ENCODE data around the gene CYP4F11. TPM values are rescaled to one million over a fixed set of nuclear protein-coding genes. Genes with fewer than 3 reads are reported as not detected.

CYP4F11 gene
- total and polyA plus RNA-seq, 2 of the 13 experiments (the other 11 are each of a cell fraction or from before 2014, with no cell fraction given), result 7.8 to 8.4 TPM

DNA sequence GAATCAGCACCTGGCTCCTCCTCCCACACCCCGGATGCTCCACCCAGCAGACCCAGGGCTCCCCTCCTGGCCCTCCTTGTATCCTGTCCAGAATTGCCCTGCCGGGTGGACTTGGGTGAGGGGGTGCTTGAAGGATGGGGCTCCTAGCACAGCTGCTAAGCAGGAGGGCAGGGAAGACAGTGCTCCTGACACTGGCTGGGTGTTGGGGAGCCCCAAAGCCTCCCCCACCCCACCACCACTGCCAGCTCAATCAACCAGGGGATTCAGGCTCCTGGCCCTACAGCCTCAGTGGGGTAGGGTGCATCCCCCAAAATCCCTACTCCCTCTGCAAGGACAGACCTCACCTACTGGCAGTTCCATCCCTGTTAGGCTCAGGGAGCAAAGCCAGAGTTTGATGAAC lies 2.6 kb upstream of the CYP4F11 start (continued):
- TF ChIP-seq ASH2L (IDR thresholded peaks at IDR 0.05; ENCODE audit: insufficient read length, low read depth, low read length), result no peak
- TF ChIP-seq FOXO1 (CRISPR knock-in tag; IDR thresholded peaks at IDR 0.05), result no peak
- TF ChIP-seq, protein P1, sequence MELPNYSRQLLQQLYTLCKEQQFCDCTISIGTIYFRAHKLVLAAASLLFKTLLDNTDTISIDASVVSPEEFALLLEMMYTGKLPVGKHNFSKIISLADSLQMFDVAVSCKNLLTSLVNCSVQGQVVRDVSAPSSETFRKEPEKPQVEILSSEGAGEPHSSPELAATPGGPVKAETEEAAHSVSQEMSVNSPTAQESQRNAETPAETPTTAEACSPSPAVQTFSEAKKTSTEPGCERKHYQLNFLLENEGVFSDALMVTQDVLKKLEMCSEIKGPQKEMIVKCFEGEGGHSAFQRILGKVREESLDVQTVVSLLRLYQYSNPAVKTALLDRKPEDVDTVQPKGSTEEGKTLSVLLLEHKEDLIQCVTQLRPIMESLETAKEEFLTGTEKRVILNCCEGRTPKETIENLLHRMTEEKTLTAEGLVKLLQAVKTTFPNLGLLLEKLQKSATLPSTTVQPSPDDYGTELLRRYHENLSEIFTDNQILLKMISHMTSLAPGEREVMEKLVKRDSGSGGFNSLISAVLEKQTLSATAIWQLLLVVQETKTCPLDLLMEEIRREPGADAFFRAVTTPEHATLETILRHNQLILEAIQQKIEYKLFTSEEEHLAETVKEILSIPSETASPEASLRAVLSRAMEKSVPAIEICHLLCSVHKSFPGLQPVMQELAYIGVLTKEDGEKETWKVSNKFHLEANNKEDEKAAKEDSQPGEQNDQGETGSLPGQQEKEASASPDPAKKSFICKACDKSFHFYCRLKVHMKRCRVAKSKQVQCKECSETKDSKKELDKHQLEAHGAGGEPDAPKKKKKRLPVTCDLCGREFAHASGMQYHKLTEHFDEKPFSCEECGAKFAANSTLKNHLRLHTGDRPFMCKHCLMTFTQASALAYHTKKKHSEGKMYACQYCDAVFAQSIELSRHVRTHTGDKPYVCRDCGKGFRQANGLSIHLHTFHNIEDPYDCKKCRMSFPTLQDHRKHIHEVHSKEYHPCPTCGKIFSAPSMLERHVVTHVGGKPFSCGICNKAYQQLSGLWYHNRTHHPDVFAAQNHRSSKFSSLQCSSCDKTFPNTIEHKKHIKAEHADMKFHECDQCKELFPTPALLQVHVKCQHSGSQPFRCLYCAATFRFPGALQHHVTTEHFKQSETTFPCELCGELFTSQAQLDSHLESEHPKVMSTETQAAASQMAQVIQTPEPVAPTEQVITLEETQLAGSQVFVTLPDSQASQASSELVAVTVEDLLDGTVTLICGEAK (IDR thresholded peaks at IDR 0.05), result no peak
- TF ChIP-seq, protein P1 (CRISPR knock-in tag; IDR thresholded peaks at IDR 0.05), result no peak
- no peak for TF ChIP-seq MEF2D (CRISPR knock-in tag; IDR thresholded peaks at IDR 0.05)
- no peak for TF ChIP-seq ZNF780A (CRISPR knock-in tag; IDR thresholded peaks at IDR 0.05)
- no peak for TF ChIP-seq ZSCAN12 (CRISPR knock-in tag; IDR thresholded peaks at IDR 0.05)
- TF ChIP-seq CCDC6 (CRISPR knock-in tag; IDR thresholded peaks at IDR 0.05), result no peak

Data from HepG2 (cell line).